GM23338 (cell line): ENCODE measurements around the gene AEN. TPM values are rescaled to one million over a fixed set of nuclear protein-coding genes. Genes with fewer than 3 reads are reported as not detected.

ENCODE experiments used
- ATAC-seq: fragments of 200-7000 bp; cut with Tn5 transposase; 3 replicates; pipeline ENCODE4 v1.9.1; 2020
- DNase-seq: peaks from one replicate; pipeline ENCODE4 v3.0.0-alpha.2; 2015; ENCODE audit warnings: low spot score
- H2AFZ ChIP-seq: fragments of 200-600 bp; sonication (generic); 2 replicates; pipeline ENCODE4 v1.8.0; 2016; ENCODE audit warnings: antibody characterized with exemption, mild to moderate bottlenecking, moderate library complexity
- H3F3A ChIP-seq: fragments of 200-600 bp; sonication (generic); replicated peaks from 2 replicates; pipeline ENCODE4 v1.8.0; 2017; ENCODE audit warnings: antibody characterized with exemption, mixed run types, low read depth
- H3K27ac ChIP-seq: fragments of 200-600 bp; sonication (generic); 2 replicates; pipeline ENCODE4 v1.6.1; 2016; ENCODE audit warnings: low read depth
- H3K27me3 ChIP-seq: fragments of 200-600 bp; sonication (generic); 2 replicates; pipeline ENCODE4 v1.8.0; 2016; ENCODE audit warnings: mild to moderate bottlenecking, mixed run types, moderate library complexity; ENCODE audit not compliant: insufficient read depth
- H3K36me3 ChIP-seq: fragments of 200-600 bp; sonication (generic); 2 replicates; pipeline ENCODE4 v1.8.0; 2016; ENCODE audit warnings: mild to moderate bottlenecking; ENCODE audit not compliant: insufficient read depth
- H3K4me1 ChIP-seq: fragments of 200-600 bp; sonication (generic); 2 replicates; pipeline ENCODE4 v1.8.0; 2016; ENCODE audit warnings: mild to moderate bottlenecking, moderate library complexity; ENCODE audit not compliant: insufficient read depth
- H3K4me2 ChIP-seq: fragments of 200-600 bp; sonication (generic); 2 replicates; pipeline ENCODE4 v1.7.1; 2017; ENCODE audit warnings: mixed run types
- H3K4me3 ChIP-seq: fragments of 200-600 bp; sonication (generic); 2 replicates; pipeline ENCODE4 v1.6.1; 2016; ENCODE audit warnings: mixed run types
- H3K79me2 ChIP-seq: fragments of 200-600 bp; sonication (generic); replicated peaks from 2 replicates; pipeline ENCODE4 v1.8.0; 2017; ENCODE audit warnings: mild to moderate bottlenecking; ENCODE audit not compliant: insufficient read depth
- H3K9me2 ChIP-seq: fragments of 200-600 bp; sonication (generic); 2 replicates; pipeline ENCODE4 v1.8.0; 2017; ENCODE audit not compliant: insufficient read depth
- H4K20me1 ChIP-seq: fragments of 200-600 bp; sonication (generic); replicated peaks from 2 replicates; pipeline ENCODE4 v1.8.0; 2017; ENCODE audit warnings: mild to moderate bottlenecking; ENCODE audit not compliant: insufficient read depth
- H3K27ac Mint-ChIP-seq: 2 replicates; pipeline ENCODE4 v1.8.0; 2020; ENCODE audit warnings: inconsistent platforms, mild to moderate bottlenecking, moderate library complexity, mixed read lengths
- H3K27me3 Mint-ChIP-seq: 3 replicates; pipeline ENCODE4 v1.8.0; 2022; ENCODE audit warnings: low read depth, mild to moderate bottlenecking, moderate library complexity, mixed read lengths, inconsistent platforms; ENCODE audit not compliant: insufficient read depth, poor library complexity
- H3K36me3 Mint-ChIP-seq: 3 replicates; pipeline ENCODE4 v1.8.0; 2021; ENCODE audit warnings: low read depth, mild to moderate bottlenecking, inconsistent platforms, moderate library complexity, mixed read lengths
- H3K4me1 Mint-ChIP-seq: 3 replicates; pipeline ENCODE4 v1.8.0; 2020; ENCODE audit warnings: mild to moderate bottlenecking, inconsistent platforms, mixed read lengths
- H3K4me3 Mint-ChIP-seq: 3 replicates; pipeline ENCODE4 v1.8.0; 2021; ENCODE audit warnings: moderate library complexity, mild to moderate bottlenecking, inconsistent platforms, mixed read lengths
- H3K9me3 Mint-ChIP-seq: 3 replicates; pipeline ENCODE4 v1.8.0; 2020; ENCODE audit warnings: moderate library complexity, mild to moderate bottlenecking, inconsistent platforms, mixed read lengths
- CREB1 ChIP-seq: fragments of 250-450 bp; sonication (Bioruptor Pico); IDR thresholded peaks from 2 replicates; pipeline ENCODE4 v1.5.0; 2020; ENCODE audit warnings: low read depth, mild to moderate bottlenecking, moderate library complexity
- JUNB ChIP-seq: IDR thresholded peaks from one replicate; pipeline ENCODE4 v1.6.1; 2016; ENCODE audit warnings: antibody characterized with exemption; ENCODE audit not compliant: unreplicated experiment
- NANOG ChIP-seq: IDR thresholded peaks from 2 replicates; pipeline ENCODE4 v1.6.1; 2016; ENCODE audit warnings: antibody characterized with exemption, borderline replicate concordance
- STAT1 ChIP-seq: IDR thresholded peaks from one replicate; pipeline ENCODE4 v1.6.1; 2016; ENCODE audit warnings: antibody characterized with exemption; ENCODE audit not compliant: unreplicated experiment
- ZNF331 ChIP-seq: fragments of 250-450 bp; sonication (Bioruptor Pico); IDR thresholded peaks from 2 replicates; pipeline ENCODE4 v1.5.0; 2020; ENCODE audit warnings: low read depth, mild to moderate bottlenecking, moderate library complexity
- polyA plus RNA-seq: library from polyadenylated mRNA; unstranded; fragments of >200 nt; fragmentation: Nextera tagmentation; extraction: Ambion mirVana; gene quantifications from 2 replicates; pipeline ENCODE4 v1.2.1, GENCODE V29; 2016
- total RNA-seq: library from RNA; depleted of rRNA; stranded (reverse); fragments of >200 nt; shearing (Covaris generic); gene quantifications from 2 replicates; pipeline ENCODE4 v1.2.3, GENCODE V29; 2014
- TF ChIP-seq, protein P1 (sequence below): fragments of 250-450 bp; sonication (Bioruptor Pico); IDR thresholded peaks from 2 replicates; pipeline ENCODE4 v1.5.0; 2020; ENCODE audit warnings: mild to moderate bottlenecking, moderate library complexity
- TF ChIP-seq, protein P2 (sequence below), 2 experiments: fragments of 200-600 bp in 1 of 2; sonication (generic) in 1 of 2; conservative IDR thresholded peaks; 2 replicates each; pipeline versions ENCODE4 v1.5.1 to v1.6.1; 2016 to 2017; ENCODE audit warnings: antibody characterized with exemption in 2 of 2, low read depth in 2 of 2, mild to moderate bottlenecking in 2 of 2, moderate library complexity in 1 of 2
- TF ChIP-seq, protein P3 (sequence below): IDR thresholded peaks from one replicate; pipeline ENCODE4 v1.6.1; 2018; ENCODE audit warnings: antibody characterized with exemption; ENCODE audit not compliant: unreplicated experiment

The AEN gene
- total and polyA plus RNA-seq, 2 experiments from 2014 or later, result 82.3 to 220 TPM

DNA sequence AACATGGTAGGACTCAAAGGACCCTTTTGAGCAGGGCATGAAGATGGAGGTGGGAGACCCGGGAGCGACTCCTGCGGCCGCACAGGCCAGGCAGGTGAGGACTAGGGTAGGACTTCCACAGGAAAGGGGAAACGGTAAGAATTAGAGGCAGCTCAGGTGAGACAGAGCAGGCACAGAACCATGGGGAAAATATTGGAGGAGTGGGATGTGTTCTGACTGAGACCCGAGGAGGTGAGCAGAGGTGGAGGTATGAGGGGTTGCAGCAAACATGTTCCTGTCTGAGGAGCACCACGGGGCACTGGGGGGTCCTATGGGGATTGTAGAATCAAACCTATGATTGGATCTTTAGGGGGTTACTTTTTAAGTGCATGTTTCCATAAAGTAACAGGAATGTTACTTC, 16.3 kb downstream of the AEN start:
- Mint-ChIP-seq H3K27ac (peak overlapping the region; percentile 54; the same call in 1 of the 2 replicates), H3K4me3 (peak overlapping the region; percentile 63; the same call in 1 of the 3 replicates)
- H3K27ac ChIP-seq, result peak overlapping the region; percentile 87; the same call in 1 of the 2 replicates

DNA sequence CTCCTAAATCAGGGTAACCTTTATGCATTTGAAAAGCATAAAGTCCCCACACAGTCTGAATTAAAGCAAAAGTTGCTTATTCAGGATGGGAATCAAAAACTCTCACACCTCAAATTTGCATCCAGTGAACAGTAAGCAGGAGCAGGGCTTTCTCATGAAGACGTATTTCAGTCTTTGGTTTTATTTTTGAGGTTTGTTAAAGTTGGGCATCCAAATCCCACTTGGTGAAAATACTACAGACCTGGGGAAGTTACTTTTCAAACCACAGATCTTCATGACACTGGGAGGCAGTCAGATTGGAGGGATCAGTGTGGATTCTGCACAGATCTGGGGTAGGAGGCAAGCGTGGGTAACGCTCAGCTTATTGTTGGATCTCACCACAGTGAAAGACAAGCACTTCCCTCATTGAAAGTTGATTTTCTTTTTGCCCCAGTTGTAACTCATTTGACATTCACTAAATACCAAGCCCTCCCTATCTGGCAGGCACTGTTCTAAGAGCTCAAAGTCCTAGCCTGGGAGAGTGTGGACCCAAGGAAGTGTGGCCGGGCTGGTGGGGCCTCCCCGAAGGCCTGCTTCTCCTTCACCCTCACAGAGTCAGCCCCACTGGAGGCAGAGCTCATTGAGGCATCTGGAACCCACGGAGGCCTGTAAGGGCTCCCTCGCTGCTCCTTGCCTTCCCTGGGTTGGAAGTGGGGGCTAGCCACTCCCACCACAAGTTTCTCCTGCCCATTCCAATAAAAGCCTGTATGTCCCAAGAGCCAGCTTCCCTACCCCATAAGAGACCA, 16.9 kb downstream of the AEN start:
- Mint-ChIP-seq H3K4me3 (peak overlapping the region; percentile 63), H3K27me3 (peaks cover 15% of the 10 kb centered on the region), H3K4me1 (peaks cover 44% of the 10 kb centered on the region), H3K36me3 (peaks cover 19% of the 10 kb centered on the region), H3K27ac (peak overlapping the region; percentile 54), H3K9me3 (no peaks in the 10 kb centered on the region)
- no peaks in the 10 kb centered on the region for H3K79me2 ChIP-seq
- H3K27me3 ChIP-seq, result no peaks in the 10 kb centered on the region
- H2AFZ ChIP-seq, result no peak overlapping the region
- H3K4me3 ChIP-seq, result peak overlapping the region; percentile 49
- peaks cover 13% of the 10 kb centered on the region; the same call in 1 of the 2 replicates for H4K20me1 ChIP-seq
- TF ChIP-seq, protein P1, sequence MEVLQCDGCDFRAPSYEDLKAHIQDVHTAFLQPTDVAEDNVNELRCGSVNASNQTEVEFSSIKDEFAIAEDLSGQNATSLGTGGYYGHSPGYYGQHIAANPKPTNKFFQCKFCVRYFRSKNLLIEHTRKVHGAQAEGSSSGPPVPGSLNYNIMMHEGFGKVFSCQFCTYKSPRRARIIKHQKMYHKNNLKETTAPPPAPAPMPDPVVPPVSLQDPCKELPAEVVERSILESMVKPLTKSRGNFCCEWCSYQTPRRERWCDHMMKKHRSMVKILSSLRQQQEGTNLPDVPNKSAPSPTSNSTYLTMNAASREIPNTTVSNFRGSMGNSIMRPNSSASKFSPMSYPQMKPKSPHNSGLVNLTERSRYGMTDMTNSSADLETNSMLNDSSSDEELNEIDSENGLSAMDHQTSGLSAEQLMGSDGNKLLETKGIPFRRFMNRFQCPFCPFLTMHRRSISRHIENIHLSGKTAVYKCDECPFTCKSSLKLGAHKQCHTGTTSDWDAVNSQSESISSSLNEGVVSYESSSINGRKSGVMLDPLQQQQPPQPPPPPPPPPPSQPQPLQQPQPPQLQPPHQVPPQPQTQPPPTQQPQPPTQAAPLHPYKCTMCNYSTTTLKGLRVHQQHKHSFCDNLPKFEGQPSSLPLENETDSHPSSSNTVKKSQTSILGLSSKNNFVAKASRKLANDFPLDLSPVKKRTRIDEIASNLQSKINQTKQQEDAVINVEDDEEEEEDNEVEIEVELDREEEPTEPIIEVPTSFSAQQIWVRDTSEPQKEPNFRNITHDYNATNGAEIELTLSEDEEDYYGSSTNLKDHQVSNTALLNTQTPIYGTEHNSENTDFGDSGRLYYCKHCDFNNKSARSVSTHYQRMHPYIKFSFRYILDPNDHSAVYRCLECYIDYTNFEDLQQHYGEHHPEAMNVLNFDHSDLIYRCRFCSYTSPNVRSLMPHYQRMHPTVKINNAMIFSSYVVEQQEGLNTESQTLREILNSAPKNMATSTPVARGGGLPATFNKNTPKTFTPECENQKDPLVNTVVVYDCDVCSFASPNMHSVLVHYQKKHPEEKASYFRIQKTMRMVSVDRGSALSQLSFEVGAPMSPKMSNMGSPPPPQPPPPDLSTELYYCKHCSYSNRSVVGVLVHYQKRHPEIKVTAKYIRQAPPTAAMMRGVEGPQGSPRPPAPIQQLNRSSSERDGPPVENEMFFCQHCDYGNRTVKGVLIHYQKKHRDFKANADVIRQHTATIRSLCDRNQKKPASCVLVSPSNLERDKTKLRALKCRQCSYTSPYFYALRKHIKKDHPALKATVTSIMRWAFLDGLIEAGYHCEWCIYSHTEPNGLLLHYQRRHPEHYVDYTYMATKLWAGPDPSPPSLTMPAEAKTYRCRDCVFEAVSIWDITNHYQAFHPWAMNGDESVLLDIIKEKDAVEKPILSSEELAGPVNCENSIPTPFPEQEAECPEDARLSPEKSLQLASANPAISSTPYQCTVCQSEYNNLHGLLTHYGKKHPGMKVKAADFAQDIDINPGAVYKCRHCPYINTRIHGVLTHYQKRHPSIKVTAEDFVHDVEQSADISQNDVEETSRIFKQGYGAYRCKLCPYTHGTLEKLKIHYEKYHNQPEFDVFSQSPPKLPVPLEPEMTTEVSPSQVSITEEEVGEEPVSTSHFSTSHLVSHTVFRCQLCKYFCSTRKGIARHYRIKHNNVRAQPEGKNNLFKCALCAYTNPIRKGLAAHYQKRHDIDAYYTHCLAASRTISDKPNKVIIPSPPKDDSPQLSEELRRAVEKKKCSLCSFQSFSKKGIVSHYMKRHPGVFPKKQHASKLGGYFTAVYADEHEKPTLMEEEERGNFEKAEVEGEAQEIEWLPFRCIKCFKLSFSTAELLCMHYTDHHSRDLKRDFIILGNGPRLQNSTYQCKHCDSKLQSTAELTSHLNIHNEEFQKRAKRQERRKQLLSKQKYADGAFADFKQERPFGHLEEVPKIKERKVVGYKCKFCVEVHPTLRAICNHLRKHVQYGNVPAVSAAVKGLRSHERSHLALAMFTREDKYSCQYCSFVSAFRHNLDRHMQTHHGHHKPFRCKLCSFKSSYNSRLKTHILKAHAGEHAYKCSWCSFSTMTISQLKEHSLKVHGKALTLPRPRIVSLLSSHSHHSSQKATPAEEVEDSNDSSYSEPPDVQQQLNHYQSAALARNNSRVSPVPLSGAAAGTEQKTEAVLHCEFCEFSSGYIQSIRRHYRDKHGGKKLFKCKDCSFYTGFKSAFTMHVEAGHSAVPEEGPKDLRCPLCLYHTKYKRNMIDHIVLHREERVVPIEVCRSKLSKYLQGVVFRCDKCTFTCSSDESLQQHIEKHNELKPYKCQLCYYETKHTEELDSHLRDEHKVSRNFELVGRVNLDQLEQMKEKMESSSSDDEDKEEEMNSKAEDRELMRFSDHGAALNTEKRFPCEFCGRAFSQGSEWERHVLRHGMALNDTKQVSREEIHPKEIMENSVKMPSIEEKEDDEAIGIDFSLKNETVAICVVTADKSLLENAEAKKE (CRISPR knock-in tag), result no peak
- TF ChIP-seq JUNB (no peak), STAT1 (no peak), ZNF331 (no peak)
- TF ChIP-seq, protein P2, sequence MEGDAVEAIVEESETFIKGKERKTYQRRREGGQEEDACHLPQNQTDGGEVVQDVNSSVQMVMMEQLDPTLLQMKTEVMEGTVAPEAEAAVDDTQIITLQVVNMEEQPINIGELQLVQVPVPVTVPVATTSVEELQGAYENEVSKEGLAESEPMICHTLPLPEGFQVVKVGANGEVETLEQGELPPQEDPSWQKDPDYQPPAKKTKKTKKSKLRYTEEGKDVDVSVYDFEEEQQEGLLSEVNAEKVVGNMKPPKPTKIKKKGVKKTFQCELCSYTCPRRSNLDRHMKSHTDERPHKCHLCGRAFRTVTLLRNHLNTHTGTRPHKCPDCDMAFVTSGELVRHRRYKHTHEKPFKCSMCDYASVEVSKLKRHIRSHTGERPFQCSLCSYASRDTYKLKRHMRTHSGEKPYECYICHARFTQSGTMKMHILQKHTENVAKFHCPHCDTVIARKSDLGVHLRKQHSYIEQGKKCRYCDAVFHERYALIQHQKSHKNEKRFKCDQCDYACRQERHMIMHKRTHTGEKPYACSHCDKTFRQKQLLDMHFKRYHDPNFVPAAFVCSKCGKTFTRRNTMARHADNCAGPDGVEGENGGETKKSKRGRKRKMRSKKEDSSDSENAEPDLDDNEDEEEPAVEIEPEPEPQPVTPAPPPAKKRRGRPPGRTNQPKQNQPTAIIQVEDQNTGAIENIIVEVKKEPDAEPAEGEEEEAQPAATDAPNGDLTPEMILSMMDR (conservative IDR thresholded peaks at IDR 0.05; ENCODE audit: low read depth in 2 of 2), result no peak
- TF ChIP-seq, protein P3, sequence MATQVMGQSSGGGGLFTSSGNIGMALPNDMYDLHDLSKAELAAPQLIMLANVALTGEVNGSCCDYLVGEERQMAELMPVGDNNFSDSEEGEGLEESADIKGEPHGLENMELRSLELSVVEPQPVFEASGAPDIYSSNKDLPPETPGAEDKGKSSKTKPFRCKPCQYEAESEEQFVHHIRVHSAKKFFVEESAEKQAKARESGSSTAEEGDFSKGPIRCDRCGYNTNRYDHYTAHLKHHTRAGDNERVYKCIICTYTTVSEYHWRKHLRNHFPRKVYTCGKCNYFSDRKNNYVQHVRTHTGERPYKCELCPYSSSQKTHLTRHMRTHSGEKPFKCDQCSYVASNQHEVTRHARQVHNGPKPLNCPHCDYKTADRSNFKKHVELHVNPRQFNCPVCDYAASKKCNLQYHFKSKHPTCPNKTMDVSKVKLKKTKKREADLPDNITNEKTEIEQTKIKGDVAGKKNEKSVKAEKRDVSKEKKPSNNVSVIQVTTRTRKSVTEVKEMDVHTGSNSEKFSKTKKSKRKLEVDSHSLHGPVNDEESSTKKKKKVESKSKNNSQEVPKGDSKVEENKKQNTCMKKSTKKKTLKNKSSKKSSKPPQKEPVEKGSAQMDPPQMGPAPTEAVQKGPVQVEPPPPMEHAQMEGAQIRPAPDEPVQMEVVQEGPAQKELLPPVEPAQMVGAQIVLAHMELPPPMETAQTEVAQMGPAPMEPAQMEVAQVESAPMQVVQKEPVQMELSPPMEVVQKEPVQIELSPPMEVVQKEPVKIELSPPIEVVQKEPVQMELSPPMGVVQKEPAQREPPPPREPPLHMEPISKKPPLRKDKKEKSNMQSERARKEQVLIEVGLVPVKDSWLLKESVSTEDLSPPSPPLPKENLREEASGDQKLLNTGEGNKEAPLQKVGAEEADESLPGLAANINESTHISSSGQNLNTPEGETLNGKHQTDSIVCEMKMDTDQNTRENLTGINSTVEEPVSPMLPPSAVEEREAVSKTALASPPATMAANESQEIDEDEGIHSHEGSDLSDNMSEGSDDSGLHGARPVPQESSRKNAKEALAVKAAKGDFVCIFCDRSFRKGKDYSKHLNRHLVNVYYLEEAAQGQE, result no peak
- H3F3A ChIP-seq, result peaks cover 30% of the 10 kb centered on the region
- H3K9me2 ChIP-seq, result no peaks in the 10 kb centered on the region
- DNase-seq, result no peak
- peaks cover 31% of the 10 kb centered on the region for H3K4me1 ChIP-seq
- H3K4me2 ChIP-seq, result peak overlapping the region; percentile 78
- H3K36me3 ChIP-seq, result no peaks in the 10 kb centered on the region
- peak overlapping the region; percentile 87 for H3K27ac ChIP-seq
- peak; percentile 7 for ATAC-seq

More for the DNA sequence above, 16.3 kb downstream of the AEN start:
- H3F3A ChIP-seq, result peaks cover 33% of the 10 kb centered on the region
- no peaks in the 10 kb centered on the region for H3K36me3 ChIP-seq
- H2AFZ ChIP-seq, result no peak overlapping the region
- Mint-ChIP-seq H3K36me3 (peaks cover 25% of the 10 kb centered on the region), H3K27me3 (peaks cover 15% of the 10 kb centered on the region), H3K9me3 (no peaks in the 10 kb centered on the region), H3K4me1 (peaks cover 44% of the 10 kb centered on the region)
- peaks cover 19% of the 10 kb centered on the region for H4K20me1 ChIP-seq
- no peaks in the 10 kb centered on the region for H3K27me3 ChIP-seq
- DNase-seq, result no peak
- H3K4me1 ChIP-seq, result peaks cover 31% of the 10 kb centered on the region
- H3K4me2 ChIP-seq, result peak overlapping the region; percentile 78
- H3K4me3 ChIP-seq, result no peak overlapping the region
- no peak for ATAC-seq
- no peaks in the 10 kb centered on the region for H3K9me2 ChIP-seq
- H3K79me2 ChIP-seq, result no peaks in the 10 kb centered on the region
- TF ChIP-seq CREB1 (CRISPR knock-in tag), result no peak
- no peak for TF ChIP-seq NANOG
- no peak for TF ChIP-seq ZNF331
- TF ChIP-seq JUNB, result no peak
- no peak for TF ChIP-seq STAT1
